HL-60 (cell line): ENCODE measurements around the gene UTP4.

Experiments
- GABPA ChIP-seq: IDR thresholded peaks from 2 replicates; pipeline ENCODE4 v1.6.1; 2012; ENCODE audit warnings: low read depth
- POLR2AphosphoS5 ChIP-seq: IDR thresholded peaks from 2 replicates; pipeline ENCODE4 v1.6.1; 2012; ENCODE audit warnings: low read depth
- SPI1 ChIP-seq: IDR thresholded peaks from 2 replicates; pipeline ENCODE4 v1.6.1; 2012; ENCODE audit warnings: low read depth, mild to moderate bottlenecking, borderline replicate concordance
- TF ChIP-seq, protein P1 (sequence below): IDR thresholded peaks from one replicate; pipeline ENCODE4 v1.5.1; 2011; ENCODE audit warnings: low read length, control low read depth, inconsistent platforms; ENCODE audit not compliant: insufficient read depth
- TF ChIP-seq, protein P2 (sequence below): IDR thresholded peaks from 2 replicates; pipeline ENCODE4 v1.6.1; 2012; ENCODE audit warnings: low read depth; ENCODE audit not compliant: insufficient replicate concordance

DNA sequence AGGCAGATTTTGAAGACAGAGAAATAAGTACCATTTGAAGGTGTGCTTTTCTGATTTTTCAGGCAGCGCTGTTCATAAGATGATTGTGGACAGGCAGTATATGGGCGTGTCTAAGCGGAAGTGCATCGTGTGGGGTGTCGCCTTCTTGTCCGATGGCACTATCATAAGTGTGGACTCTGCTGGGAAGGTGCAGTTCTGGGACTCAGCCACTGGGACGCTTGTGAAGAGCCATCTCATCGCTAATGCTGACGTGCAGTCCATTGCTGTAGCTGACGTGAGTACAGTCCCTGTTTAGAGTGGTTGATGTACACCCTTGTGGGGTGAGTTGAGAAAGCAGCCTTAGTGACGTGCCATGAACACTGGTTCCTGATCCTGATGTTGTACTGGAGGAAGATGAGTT, 10.7 kb downstream of the UTP4 start:
- TF ChIP-seq, protein P1, sequence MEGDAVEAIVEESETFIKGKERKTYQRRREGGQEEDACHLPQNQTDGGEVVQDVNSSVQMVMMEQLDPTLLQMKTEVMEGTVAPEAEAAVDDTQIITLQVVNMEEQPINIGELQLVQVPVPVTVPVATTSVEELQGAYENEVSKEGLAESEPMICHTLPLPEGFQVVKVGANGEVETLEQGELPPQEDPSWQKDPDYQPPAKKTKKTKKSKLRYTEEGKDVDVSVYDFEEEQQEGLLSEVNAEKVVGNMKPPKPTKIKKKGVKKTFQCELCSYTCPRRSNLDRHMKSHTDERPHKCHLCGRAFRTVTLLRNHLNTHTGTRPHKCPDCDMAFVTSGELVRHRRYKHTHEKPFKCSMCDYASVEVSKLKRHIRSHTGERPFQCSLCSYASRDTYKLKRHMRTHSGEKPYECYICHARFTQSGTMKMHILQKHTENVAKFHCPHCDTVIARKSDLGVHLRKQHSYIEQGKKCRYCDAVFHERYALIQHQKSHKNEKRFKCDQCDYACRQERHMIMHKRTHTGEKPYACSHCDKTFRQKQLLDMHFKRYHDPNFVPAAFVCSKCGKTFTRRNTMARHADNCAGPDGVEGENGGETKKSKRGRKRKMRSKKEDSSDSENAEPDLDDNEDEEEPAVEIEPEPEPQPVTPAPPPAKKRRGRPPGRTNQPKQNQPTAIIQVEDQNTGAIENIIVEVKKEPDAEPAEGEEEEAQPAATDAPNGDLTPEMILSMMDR, result no peak
- TF ChIP-seq POLR2AphosphoS5 (no peak), SPI1 (no peak), GABPA (no peak)
- TF ChIP-seq, protein P2, sequence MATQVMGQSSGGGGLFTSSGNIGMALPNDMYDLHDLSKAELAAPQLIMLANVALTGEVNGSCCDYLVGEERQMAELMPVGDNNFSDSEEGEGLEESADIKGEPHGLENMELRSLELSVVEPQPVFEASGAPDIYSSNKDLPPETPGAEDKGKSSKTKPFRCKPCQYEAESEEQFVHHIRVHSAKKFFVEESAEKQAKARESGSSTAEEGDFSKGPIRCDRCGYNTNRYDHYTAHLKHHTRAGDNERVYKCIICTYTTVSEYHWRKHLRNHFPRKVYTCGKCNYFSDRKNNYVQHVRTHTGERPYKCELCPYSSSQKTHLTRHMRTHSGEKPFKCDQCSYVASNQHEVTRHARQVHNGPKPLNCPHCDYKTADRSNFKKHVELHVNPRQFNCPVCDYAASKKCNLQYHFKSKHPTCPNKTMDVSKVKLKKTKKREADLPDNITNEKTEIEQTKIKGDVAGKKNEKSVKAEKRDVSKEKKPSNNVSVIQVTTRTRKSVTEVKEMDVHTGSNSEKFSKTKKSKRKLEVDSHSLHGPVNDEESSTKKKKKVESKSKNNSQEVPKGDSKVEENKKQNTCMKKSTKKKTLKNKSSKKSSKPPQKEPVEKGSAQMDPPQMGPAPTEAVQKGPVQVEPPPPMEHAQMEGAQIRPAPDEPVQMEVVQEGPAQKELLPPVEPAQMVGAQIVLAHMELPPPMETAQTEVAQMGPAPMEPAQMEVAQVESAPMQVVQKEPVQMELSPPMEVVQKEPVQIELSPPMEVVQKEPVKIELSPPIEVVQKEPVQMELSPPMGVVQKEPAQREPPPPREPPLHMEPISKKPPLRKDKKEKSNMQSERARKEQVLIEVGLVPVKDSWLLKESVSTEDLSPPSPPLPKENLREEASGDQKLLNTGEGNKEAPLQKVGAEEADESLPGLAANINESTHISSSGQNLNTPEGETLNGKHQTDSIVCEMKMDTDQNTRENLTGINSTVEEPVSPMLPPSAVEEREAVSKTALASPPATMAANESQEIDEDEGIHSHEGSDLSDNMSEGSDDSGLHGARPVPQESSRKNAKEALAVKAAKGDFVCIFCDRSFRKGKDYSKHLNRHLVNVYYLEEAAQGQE, result no peak
